HG02678 (cell line): ENCODE results near the gene TOR1B.

Experiments used
- ATAC-seq: cut with Tn5 transposase; IDR thresholded peaks from one replicate; pipeline ENCODE4 v1.9.1; 2021; ENCODE audit warnings: mild to moderate bottlenecking, moderate library complexity; ENCODE audit not compliant: unreplicated experiment

Gene TOR1B

DNA sequence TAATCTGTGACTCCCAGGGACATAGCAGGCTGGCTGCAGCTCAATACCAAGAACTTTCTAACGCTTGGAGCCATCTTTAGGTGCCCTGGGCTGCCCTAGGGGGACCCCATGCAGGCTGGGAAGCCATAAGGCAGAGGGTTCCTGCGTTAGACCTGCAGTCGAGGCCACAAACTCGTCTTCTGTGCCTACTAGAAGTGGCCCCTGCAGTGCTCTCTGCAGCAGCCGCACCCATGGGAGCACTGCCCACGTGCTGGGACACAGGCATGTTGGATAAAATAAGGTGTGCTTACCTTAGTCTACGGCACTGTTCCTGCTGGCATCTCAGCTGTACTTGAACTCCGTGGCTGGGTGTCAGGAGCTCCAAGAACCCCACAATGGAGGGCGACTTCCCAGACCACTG, 9.4 kb downstream of the TOR1B start:
- no peak for ATAC-seq

DNA sequence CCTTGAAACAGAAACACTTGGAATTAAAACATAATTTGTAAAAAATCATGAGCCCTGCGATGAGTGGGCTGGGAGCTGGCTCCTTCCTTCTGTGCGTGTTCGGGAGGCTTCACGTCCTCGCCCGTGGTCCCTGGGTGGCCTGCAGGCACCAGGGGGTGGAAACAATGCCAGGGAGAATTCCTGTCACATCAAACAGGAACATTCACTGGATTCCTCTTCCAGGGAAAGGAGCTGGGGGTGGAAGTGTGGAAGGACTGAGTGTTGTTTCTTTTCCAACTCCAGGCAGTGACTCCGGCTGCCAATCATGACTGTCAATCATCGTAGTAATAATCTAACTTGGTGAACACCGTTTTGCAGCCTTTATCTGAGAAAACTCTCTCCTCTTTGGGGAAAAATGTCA, 10.7 kb downstream of the TOR1B start:
- ATAC-seq: no peak

DNA sequence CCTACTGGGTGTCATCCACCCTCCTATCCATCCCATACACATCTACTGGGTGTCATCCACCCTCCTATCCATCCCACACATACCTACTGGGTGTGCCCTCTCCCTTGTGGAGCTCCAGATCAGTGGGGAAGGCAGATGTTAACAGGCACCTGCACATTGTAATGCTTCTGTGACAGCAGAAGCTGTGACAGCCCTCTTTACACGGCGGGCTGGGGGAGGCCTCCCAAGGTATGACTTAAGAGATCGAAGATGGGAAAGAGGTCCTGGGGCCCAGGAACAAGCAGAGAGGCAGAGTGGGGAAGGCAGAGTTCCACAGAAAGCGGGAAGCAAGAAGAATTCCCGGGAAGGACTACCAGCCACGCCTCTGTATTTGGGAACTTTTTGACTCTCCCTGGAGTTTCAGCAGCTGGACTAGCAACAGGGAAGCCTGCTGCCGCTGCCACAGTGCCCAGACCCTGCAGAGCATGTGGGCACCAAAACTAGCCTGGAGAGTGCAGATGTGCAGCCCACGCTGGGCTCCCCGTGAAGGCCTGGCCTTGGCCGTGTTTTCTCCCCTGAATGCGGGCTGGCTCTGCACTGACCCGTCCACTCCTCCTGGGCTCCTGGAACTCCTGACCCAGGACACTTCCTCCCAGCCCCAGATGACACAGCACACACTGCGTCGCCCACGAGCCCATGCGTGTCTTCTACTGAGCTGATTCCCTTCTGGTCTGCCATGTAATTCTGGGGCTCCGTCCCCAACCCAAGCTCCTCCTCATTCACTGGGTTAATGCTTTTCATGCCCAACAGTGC, 11.6 kb downstream of the TOR1B start:
- no peak for ATAC-seq

DNA sequence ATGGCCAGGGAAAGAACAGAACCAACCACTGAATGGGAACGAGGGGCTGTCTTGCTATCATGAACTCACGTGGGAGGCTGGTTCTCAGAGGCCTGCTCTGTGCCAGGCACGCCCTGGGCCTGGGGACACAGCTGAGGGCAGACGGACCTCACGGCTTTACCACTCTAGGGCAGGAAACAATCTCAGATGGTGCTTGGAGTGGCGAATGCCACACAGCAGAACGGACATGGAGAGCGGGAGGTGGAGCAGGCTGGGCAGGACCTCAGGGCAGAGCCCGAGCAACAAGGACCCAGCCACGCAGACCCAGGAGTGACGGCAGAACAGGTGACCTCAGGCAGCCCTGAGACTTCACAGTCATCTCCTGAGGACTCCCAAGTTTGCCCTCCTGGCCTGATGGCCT, 12.3 kb downstream of the TOR1B start:
- no peak for ATAC-seq

DNA sequence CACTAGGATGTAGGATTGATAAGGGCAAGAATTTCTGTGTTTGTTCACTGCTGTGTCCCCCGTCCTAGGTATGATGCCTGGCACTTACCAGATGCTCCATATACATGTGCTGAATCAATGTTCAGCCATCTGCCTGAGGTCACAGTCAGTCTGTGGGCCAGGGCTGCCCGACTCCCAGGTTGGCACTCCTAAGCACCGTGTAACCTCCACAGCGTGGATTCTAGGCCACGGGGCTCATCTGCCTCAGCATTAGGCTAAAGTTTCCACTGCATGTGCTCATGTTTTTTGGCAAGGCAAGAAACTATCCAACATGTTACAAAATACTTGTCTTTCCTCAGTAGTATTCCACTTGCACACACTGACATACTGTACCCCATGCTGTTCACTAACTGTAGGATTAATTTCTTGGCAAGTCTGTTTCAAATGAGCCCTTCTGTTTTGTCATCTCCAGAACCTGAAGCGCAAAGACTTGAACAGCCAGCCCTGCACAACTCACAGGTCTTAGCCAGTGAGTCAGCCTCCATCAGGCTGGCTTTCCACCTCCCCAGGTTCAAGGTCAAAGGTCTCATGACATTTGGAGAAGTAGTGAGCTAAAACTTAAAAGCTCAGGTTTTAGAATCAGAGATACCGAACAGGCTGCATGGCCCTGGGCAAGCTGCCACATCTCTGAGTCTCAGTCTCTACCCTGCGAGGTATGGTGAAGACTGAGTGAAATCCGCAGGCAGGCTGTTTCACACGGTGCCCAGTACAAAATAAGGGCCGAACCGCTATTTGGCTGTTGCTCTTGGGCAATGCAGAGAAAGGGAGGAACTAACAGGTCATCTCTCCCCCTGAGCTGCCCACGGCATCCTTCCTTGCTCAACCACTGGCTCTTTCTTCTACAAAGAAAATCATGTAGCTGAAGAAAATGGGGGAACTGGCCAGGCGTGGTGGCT, 13.8 kb downstream of the TOR1B start:
- ATAC-seq: no peak

DNA sequence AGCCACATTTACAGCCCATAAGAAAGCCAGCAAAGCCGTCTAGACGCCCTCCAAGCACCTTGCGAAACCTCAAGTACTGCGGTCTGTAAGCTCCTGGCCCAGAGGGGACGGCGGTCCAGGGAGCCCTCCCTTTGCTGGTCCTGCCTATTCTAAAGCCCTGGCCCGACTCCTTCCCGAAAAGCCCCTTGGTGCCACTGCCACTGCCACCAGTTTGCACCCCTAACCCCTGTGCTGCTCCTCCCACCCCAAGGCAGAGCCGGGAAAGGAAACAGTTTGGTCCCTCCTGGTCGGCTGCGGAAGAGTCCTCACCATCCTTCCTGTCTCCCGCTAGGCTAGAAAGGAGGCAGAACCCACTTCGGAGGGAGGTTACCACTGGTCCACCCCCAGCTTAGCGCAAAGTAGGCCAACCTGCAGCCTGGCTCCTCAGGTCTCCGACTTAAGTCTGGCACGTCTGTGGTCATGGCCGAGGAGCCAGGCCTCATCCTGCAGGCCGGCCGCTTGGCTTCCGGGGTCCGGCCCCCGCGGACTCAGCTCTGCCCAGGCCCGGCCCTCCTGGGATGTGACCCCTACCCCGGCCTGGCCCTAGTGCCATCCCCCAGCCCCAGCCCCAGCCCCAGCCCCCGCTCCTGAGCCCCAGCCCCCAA, 20.0 kb downstream of the TOR1B start:
- no peak for ATAC-seq

DNA sequence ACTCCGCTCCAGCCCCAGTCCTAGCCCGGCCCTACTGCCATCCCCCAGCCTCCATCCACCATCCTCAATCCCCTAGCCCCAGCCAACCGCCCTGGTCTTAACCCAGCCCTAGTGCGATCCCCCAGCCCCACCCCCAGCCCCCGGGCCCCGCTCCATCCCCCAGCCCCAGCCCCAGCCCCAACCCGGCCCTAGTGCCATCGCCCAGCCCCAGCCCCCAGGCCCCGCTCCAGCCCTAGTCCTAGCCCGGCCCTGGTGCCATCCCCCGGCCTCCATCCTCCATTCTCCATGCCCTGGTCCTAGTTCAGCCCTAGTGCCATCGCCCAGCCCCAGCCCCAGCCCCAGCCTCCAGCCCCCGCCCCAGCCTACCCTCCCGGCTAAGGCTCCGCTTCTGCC, 20.6 kb downstream of the TOR1B start:
- ATAC-seq: no peak

DNA sequence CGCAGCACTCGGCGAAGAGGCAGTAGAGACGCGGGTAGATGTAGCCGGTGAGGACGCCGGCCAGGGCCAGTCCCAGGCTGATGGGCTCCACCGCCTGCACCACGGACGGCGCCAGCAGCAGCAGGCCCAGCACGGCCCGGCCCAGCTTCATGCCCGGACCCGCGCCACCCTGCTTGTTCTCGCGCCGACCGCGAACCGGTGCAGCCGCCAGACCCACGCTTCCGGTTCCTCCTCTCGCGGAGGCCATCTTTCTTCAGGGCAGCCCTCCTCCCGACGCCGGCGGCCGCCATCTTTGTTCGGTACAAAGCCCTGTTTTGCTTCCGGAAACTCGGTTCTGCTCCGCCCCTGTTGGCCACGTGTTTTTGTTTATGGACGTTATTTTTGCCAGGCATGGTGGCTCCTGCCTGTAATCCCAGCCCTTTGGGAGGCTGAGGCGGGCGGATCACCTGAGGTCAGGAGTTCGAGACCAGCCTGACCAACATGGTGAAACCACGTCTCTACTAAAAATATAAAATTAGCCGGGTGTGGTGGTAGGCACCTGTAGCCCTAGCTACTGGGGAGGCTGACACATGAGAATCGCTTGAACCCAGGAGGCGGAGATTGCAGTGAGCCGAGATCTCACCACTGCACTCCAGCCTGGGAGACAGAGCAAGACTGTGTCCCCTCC, 21.1 kb downstream of the TOR1B start, which contains the start of gene TOR1A:
Gene TOR1A, minus strand, starts transcription at position 202 of the 667 bp plus-strand sequence. Its CDS starts 51 bp downstream, at position 151.
- ATAC-seq: peak; percentile 90

DNA sequence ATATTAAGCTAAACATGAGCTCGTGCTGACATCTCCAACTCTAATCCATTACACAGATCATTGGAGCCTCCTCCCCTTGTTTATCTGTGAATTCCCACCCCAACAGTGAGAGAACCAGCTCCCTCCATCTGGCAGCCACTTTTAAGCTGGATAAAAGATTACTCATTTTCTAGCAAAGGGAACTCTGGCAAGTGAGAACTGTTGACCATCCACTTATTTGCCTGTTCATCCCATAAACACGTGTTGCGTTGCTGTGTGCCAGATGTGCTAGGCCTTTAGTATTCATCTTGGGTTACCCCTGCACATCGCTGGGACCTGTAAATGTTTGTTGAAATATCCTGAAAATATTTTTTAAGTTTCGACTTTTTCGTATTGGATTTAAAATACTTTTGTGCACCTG, 23.4 kb downstream of the TOR1B start:
- no peak for ATAC-seq

DNA sequence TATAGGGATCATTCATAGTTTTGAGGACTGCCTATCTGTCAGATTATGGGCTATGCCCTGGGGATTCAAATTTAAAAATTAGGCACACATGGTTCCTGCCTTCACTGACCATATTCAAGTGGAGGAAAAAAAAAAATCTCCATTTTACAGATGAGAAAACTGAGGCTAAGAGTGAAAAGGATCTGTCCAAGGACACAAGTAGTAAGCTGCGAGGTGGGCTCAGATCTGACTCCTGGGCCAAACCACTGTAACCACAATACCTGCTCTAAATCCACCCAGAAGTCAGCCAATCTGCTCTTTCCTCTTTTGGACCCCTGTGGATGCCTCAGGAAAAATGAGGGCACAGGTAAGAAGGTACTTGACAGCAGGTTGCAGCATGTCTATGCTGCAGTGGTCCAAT, 23.8 kb downstream of the TOR1B start:
- no peak for ATAC-seq

DNA sequence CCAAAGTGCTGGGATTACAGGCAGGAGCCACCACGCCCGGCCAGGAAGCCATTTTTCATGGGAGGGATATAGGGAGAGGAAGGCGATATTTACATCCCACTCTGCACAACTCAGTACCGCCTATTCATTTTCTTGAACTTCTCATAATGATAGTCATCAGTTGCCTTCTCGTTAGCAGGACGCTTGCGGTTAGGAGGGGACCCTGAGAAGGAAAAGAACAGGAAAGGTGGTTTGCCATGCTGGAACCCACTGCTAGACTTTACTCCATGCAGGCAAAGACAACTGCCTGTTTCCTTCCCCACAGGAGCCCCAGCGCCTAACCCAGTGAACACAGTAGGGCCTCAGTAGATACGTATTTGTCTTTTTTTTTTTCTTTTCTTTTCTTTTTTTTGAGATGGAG, 25.1 kb downstream of the TOR1B start:
- no peak for ATAC-seq

DNA sequence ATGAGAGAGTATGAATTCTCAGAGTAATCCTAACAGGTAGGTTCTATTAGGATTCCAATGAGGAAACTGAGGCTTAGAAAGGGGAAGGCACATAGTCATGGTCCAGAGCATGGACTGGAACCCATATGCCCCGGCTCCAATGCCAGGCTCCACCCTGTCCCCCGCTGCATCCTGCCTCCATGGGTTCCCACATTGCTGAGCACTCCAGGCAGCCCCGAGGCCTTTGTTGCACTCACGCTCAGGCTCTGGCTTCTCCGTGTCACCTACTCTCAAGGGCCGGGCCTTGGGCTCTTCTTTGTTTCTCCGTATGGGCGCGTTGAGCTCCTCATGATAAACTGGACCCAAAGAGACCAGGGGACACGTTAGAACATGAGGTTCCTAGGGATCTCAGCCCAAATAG, 26.0 kb downstream of the TOR1B start:
- no peak for ATAC-seq

DNA sequence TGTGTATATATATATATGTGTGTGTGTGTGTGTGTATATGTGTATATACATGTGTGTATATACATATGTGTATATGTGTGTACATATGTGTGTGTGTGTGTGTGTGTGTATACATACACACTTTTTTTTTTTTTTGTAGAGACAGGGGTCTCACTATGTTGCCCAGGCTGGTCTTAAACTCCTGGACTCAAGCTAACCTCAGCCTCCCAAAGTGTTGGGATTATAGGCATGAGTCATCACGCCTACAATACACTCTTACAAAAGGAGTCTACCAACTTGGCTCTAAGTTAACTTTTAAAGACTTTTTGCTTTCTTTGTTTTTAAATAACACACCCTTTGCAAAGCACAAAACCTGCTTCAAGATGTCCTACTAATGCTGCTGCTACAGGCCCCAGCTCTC, 30.0 kb downstream of the TOR1B start:
- no peak for ATAC-seq

DNA sequence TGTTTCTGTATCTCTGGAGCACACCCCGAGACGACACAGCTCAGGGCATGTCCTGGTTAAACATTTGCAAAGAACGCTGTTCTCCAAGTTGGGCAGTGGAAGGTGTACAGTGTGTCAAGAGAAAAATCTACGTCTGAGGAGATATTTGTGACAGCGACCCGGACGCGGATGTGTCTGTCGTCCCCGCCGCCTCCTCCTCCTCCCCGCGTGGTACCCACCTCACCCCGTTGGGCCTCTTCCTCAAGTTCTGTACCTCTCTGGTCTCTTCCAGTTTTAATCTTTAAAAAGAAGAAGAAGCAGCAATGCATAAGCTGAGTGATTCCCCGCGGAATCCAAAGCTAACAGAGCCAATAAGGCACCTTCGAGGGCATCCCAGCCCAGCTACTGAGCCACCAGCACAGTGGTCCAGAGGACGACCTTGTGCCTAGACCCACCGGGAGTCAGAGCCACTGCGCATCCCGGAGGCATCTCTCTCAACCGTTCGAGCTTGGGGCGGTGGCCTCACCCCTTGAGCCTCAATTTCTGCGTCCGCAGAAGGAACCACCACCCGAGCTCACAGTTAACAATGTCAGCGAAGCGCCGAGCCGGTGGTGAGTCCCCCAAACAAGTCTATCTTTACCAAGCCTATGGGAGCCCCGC, 31.6 kb downstream of the TOR1B start:
- ATAC-seq: peak; percentile 11

DNA sequence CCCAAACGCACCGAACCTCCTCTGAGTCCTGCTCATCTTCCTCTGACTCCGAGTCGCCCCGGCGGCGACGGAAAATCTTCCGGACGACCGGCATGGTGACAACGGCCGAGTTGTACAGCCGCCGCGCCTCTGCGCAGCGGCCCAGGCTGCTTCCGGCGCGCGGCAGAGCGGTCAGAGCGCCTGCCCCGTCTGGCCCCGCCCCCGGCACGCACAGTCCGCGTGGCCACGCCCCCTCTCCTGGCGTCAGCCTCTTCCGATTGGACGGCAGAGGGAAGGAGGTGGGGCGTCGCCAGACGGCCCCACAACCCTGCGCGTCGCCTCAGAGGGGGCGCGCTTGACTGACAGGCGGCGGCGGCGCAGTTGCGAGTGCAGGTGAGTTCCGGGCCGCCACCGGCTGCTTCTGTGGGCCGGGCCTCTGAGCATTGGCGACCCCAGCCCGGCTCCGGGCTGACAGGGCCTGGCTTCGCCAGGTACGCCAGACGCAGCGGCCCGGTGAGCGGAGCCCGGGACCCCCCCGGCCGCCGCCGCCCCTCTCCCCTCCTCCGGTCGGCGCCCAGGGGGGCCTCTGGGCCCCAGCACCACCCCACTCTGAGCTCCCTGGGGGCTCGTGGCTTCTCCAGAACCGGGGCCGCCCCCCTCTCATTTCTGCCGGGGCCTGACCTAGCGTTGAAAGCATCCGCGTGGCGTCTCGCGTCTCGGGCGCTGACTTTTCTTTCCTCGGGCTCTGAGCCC, 32.3 kb downstream of the TOR1B start, which contains the start of the genes C9orf78 and USP20:
Gene C9orf78, minus strand, starts transcription at position 148 of the 732 bp plus-strand sequence. Its CDS starts 54 bp downstream, at position 94.
Gene USP20, plus strand, starts transcription at position 331 of the 732 bp plus-strand sequence. CDS start 17,098 bp downstream, outside the sequence.
- peak; percentile 91 for ATAC-seq

DNA sequence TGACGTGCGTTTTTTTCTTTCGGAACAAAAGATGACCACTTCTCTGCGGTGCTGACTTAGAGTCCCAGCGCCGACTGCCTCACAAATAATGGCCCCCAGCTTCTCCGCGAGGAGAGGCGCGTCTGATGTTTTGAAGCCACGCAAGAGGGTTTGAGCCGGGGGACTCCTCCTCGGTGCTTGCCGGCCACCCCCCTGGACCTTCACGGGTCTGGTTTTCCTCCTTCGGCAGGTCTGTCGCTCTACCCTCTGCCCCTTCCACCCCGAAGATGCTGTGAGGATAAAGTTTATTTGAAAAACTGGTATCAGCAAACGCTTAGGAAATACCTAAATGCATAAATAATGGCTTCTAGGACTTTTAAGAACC, 32.9 kb downstream of the TOR1B start:
- ATAC-seq: no peak

DNA sequence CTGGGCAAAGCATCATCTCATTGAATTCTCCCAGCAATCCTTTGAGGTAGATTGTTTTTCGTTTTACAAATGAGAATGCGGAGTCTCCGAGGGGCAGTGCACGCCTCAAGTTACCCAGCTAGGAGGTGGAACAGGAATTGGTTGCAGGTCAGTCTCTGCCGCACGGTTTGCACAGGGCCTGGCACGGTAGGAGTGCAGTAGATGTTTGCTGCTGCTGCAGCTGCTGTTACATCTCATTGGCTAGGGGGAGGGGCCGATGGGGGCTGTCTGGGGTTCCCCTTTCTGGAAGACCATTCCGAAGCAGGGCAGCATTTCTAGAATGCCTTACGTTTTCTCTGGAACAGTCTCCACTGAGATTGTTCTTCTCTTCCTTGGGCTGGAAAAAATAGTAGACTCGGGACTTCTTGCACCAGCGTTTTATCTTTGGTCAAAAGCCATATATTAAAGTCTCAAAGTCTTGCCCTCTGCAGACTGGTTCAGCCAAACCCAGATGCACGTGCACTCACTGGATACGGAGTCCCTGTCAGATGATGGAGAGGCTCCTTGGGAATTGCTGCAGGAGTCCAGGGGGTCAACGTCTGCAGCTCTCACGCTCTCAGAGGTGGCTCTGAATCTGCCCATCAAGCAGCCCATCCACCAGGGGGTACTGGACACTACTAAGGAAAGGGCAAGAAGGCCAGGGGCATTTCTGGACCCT, 33.5 kb downstream of the TOR1B start:
- ATAC-seq: no peak

DNA sequence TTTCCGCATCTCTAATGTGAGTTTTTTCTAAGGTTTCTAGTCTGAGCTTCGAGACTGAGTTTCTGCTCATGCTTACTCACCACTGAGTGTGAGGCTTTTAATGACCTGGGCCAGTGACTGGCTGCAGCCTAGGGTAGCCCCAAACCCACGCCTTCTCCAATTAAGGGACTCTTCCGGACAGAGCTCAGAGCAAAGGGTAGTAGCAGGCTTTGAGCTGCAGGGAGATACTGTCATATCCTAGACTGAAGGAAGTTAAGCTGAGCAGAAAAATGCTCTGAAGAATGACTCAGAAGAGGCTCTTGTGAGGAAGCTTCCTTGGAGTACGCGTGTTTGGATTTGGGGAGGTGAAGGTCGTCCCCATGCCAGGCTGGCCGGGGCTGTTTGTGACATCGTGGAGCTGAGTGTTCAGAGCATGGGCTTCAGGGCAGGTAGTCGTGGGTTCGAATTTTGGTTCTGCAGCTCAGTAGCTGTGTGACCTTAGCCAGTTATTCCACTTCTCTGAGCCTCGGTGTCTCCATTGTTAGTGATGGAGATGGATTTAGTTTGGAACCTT, 35.8 kb downstream of the TOR1B start:
- ATAC-seq: no peak
